HPDE6-E6E7 (cell line): ENCODE measurements around the gene PRAMEF2.
"Not testable (repeated sequence)": the region's sequence is repeated elsewhere in the genome, so short reads cannot be mapped to it uniquely, and the experiment has no call there.

Source experiments
- DNase-seq: peaks from one replicate; pipeline ENCODE4 v3.0.0; 2011; ENCODE audit warnings: missing footprints; ENCODE audit errors: extremely low spot score

PRAMEF2 gene, protein sequence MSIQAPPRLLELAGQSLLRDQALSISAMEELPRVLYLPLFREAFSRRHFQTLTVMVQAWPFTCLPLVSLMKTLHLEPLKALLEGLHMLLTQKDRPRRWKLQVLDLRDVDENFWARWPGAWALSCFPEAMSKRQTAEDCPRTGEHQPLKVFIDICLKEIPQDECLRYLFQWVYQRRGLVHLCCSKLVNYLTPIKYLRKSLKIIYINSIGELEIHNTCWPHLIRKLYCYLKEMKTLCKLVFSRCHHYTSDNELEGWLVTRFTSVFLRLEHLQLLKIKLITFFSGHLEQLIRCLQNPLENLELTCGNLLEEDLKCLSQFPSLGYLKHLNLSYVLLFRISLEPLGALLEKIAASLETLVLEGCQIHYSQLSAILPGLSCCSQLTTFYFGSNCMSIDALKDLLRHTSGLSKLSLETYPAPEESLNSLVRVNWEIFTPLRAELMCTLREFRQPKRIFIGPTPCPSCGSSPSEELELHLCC

DNA sequence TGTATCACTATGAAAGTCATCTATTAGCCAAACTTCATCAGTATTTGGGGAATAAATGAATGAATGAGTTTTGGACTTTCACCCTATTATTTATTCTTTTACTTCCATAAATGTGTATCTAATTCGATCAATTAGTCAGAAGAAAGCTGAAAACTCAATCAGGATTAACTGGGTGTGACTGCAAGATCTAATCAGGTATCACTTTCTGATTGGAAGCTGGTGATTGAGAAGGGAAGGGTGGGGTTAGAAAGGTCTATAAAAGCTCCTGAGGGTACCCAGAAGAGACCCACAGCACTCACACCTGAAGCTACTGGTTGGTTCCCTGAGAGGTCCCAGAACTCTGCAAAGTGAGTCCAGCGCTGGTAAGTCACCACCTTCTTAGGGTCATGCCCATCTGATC is at the start of gene PRAMEF2:
Gene PRAMEF2, plus strand, starts transcription at position 301 of the 400 bp plus-strand sequence. CDS start 1,924 bp downstream, outside the sequence.
- not testable (repeated sequence) for DNase-seq

DNA sequence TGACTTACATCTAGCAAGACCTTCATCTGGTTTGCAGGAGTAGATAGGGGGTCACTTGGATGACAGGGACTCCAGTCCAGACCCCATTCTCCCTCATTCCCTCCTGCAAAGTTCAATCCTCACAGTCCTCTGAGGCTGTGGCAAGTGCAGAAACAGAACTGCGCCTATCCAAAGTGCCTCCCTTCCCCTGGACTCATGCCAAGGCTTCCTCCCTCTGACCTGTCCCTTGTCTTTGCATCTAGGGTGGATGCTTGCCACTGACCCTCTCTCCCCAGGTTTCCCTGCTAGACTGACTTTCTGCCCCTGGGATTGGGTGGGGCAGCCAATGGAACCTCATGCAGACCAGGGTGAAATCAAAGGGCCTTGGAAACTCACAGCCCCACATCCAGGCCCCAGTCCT is 47.0 kb upstream of the PRAMEF2 start:
- no peak for DNase-seq

DNA sequence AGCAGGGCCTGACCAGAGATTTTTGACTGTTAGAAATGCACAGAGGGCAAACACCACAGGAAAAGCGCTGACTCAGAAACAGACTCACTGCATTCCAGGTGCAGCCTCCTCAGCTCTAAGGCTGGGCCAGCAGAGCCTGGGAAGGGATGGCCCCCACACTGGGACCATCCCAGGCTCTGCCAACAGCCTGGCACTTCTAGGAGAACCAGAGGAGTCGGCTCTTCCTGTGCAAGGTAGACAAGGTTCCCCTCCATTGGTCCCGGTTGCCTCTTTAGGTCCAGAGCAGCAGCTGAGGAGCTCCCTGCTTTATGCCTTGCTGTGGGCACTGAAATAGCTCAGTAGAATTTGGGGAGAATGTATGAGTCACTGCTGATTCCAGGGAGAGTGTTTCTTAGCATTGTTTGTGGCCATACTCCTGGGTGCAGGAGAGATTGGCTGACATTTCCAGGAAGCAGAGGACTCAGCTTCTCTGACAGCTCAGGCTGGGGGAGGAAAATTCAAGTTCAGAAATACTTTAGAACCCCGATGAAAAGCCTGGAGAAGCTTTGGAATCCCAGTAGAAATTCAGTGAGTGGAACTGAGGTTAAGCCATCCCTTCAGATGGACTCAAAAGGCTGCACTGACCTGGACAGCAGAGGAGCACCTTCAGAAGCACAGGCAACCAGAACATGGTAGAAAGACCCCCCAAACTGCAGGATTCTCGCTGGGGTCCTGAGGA is 46.0 kb upstream of the PRAMEF2 start:
- DNase-seq: no peak

DNA sequence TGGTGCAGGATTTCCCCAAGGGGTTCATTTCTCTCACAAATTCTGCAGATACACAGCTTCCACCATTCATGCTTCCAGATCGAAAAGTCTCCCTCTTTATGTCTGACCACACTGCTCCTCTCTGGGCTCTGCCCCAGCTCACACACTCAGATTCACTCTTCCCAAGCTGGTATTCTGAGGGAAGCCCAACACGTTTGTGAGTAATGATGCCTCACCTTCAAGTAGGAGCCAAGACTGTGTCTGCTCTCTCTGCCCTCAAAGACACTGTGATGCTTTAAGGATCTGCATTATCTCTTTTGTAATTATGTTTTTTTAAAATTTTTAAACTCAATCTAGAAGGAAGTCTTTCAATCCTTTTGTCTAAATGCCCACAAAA is 45.5 kb upstream of the PRAMEF2 start:
- DNase-seq: no peak

DNA sequence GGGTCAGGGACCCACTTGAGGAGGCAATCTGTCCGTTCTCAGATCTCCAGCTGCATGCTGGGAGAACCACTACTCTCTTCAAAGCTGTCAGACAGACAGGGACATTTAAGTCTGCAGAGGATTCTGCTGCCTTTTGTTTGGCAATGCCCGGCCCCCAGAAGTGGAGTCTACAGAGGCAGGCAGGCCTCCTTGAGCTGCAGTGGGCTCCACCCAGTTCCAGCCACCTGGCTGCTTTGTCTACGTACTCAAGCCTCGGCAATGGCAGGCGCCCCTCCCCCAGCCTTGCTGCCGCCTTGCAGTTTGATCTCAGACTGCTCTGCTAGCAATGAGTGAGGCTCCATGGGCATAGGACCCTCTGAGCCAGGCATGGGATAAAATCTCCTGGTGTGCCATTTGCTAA is 37.8 kb upstream of the PRAMEF2 start:
- not testable (repeated sequence) for DNase-seq

DNA sequence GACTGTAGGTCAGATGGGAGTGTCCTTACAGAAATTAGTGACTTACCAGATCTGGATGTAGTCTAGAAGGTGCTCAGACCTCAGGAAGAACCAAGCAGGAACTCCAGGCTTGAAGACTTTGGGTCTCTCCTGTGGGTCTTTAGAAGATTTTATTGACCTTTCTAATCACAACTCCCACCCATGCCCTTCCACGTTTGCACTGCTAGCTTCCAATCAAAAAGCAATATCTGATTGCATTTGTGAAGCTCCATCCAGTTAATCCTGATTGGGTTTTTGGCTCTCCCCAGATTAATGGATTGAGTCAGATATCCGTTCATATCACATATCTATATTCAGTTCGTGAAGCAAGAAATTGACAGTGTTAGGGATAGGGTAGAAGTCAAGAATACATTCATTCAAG is 25.6 kb upstream of the PRAMEF2 start, which contains the start of gene PRAMEF11:
Gene PRAMEF11, minus strand, starts transcription at position 101 of the 400 bp plus-strand sequence. CDS start 2,621 bp downstream, outside the sequence.
- DNase-seq: not testable (repeated sequence)

DNA sequence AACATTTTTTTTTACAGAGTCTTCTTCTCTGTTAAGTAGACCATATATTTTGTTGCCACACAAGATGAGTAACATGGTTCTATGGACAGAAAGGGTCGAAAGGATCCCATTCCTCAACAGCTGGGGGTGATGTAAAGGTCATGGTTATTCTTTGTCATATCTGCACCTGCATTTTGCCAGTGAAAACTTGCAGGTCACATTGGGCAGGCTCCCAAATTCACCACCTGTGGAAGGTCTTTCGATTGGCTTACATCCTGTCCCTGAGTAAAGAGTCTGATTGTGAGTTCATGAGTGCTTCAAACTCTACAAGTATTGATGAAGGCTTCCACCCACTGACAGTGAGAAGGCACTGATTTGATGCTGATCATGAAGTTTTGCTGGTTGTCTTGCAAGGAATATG is 23.6 kb upstream of the PRAMEF2 start:
- DNase-seq: not testable (repeated sequence)

DNA sequence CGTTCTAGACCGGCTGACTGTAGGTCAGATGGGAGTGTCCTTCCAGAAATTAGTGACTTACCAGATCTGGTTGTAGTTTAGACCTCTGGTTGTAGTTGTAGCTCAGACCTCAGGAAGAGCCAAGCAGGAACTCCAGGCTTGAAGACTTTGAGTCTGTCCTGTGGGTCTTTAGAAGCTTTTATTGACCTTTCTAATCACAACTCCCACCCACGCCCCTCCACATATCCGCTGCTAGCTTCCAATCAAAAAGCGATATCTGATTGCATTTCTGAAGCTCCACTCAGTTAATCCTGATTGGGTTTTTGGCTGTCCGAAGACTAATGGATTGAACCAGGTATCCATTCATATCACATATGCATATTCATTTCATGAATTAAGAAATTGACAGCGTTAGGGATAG is 8.3 kb upstream of the PRAMEF2 start, which contains the start of gene HNRNPCL1:
Gene HNRNPCL1, minus strand, starts transcription at position 101 of the 400 bp plus-strand sequence. CDS start 431 bp downstream, outside the sequence.
- not testable (repeated sequence) for DNase-seq

DNA sequence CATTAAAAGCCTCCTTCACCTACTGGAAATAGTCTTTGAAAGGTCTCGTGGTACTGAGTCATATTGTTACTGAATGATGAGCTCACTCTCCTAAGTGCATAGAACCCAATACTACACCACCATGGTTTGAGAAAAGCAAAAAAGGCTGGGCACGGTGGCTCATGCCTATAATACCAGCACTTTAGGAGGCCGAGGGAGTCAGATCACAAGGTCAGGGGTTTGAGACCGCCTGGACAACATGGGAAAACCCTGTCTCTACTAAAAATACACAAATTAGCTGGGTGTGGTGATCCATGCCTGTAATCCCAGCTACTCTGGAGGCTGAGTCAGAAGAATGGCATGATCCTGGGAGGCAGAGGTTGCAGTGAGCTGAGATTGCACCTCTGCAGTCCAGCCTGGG is 5.1 kb upstream of the PRAMEF2 start:
- DNase-seq: no peak

DNA sequence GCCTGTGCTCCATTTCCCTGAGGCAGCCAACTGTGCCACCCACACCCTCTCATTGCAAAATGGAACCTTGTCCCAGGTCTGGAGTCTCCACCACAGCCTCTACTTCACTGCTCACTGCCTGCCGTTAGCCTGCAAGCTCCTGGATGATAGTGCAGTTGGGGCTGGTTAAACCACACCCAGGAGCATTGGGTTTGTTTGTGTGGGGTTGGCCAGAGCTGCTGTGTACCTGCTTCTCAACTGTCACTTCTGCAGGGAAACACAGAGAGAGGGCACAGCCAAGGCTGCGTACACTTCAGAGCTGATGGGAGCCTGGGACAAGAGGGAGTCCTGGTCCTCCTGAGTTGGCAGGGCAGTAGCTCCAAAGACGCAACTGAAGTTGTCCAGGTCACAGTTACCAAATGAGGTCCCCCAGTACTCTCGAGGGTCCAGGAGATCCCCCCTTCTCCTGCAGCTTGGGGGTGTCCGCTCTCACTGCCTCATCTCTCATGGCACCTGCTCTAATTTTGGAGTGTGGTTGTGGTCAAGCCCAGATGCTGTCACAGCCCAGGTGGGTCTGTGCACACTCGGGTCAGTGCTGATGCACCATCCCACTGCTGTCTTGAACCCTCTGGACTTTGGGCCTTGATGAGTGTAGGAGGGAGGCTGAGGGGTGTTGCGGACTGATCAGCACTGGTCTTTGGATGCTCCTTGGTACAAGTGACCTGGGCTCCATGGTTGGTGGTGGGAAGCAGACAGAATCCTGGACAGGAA is 6.4 kb downstream of the PRAMEF2 start:
- DNase-seq: not testable (repeated sequence)

DNA sequence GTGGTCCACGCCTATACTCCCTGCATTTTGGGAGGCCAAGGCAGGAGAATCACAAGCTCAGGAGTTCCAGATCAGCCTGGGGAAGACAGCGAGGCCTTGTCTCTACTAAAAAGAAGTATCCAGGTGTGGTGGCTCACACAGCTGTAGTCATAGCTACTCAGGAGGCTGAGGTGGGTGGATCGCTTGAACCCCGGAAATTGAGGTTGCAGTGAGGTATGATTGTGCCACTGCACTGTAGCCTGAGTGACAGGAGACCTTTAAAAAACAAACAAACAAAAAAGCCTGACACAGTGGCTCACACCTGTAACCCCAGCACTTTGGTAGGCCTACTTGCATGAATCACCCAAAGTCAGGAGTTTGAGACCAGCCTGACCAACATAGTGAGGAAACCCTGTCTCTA is 21.6 kb downstream of the PRAMEF2 start:
- DNase-seq: not testable (repeated sequence)

DNA sequence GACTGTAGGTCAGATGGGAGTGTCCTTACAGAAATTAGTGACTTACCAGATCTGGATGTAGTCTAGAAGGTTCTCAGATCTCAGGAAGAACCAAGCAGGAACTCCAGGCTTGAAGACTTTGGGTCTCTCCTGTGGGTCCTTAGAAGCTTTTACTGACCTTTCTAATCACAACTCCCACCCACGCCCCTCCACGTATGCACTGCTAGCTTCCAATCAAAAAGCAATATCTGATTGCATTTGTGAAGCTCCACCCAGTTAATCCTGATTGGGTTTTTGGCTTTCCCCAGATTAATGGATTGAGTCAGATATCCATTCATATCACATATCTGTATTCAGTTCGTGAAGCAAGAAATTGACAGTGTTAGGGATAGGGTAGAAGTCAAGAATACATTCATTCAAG is 29.2 kb downstream of the PRAMEF2 start, which contains the start of gene PRAMEF4:
Gene PRAMEF4, minus strand, starts transcription at position 101 of the 400 bp plus-strand sequence. CDS start 2,807 bp downstream, outside the sequence.
- not testable (repeated sequence) for DNase-seq

DNA sequence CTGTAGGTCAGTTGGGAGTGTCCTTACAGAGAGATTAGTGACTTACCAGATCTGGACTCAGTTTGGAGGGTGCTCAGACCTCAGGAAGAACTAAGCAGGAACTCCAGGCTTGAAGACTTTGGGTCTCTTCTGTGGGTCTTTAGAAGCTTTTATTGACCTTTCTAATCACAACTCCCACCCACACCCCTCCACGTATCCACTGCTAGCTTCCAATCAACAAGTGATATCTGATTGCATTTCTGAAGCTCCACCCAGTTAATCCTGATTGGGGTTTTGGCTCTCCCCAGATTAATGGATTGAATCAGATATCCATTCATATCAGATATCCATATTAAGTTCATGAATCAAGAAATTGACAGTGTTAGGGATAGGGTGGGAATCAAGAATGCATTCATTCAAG is 41.3 kb downstream of the PRAMEF2 start, which contains the start of gene PRAMEF10:
Gene PRAMEF10, minus strand, starts transcription at position 101 of the 400 bp plus-strand sequence. CDS start 2,423 bp downstream, outside the sequence.
- DNase-seq: not testable (repeated sequence)

DNA sequence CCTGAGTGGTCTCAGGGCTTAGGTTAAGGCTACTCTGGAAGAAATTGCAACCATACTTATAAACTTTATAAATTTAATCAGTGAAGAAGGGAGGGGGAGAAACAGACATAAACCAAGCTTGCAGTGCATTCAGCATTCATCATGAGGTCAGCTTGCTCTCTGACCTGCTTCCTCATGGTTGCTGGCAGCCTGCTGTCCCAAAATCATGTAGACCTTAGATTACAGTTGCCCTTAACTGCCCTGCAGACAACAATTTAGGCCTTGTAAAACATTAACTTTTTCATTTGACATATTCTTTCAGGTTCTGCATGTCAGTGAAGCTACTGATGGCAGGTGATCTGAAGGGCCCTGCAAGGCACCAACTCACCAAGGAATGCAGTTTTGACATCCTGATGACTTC is 42.3 kb downstream of the PRAMEF2 start:
- DNase-seq: not testable (repeated sequence)

DNA sequence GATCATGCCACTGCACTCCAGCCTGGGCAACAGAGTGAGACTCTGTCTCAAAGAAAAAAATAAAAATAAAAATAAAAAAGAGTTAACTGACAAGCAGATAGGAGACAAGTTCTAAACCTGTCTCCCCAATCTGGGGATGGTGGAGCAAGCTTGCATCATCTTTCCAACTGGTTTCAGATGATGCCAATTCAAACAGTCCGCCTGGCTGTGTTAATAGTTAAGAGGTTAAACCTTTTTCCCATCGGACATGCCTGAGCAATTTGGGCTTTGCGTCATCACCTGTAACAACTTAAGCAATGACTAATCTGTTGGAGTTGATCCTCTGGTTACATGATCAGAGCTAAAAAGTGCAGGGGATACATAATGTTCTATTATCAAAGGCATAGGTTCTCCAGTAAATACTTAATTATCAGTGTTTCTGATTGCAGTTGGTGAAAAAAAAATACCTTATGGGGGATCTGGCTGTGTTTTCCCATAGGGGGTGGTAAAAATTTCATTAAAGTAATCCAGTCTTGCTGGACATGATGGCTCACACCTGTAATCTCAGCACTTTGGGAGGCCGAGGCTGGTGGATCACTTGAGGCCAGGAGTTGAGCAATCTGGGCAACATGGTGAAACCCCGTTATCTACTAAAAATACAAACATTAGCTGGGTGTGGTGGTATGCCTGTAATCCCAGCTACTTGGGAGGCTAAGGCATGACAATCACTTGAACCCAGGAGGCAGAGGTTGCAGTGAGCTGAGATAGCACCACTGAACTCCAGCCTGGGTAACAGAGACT is 47.1 kb downstream of the PRAMEF2 start:
- not testable (repeated sequence) for DNase-seq
